ENCODE data around the gene ATP6V0A1. TPM values are rescaled to one million over a fixed set of nuclear protein-coding genes. Genes with fewer than 3 reads are reported as not detected.

Gene ATP6V0A1
- total and polyA plus RNA-seq, 2 experiments from 2014 or later: 23.9 to 42.3 TPM

- Histone ChIP-seq H2AFZ (no peak overlapping the region), H3F3A (replicated peaks; ENCODE audit: low read depth) (peaks cover 7% of the 10 kb centered on the region; the same call in 1 of the 2 replicates), H3K4me2 (no peak overlapping the region), H3K4me3 (no peak overlapping the region), H3K36me3 (ENCODE audit: insufficient read depth) (peaks cover 23% of the 10 kb centered on the region), H3K27ac (ENCODE audit: low read depth) (no peak overlapping the region), H3K79me2 (replicated peaks; ENCODE audit: insufficient read depth) (no peaks in the 10 kb centered on the region), H3K27me3 (ENCODE audit: insufficient read depth) (no peaks in the 10 kb centered on the region), H4K20me1 (replicated peaks; ENCODE audit: insufficient read depth) (no peaks in the 10 kb centered on the region; the same call in 1 of the 2 replicates), H3K4me1 (ENCODE audit: insufficient read depth) (no peaks in the 10 kb centered on the region), H3K9me2 (ENCODE audit: insufficient read depth) (no peaks in the 10 kb centered on the region)
- Mint-ChIP-seq H3K4me3 (no peak overlapping the region), H3K9me3 (no peaks in the 10 kb centered on the region), H3K4me1 (no peaks in the 10 kb centered on the region), H3K27me3 (ENCODE audit: insufficient read depth, low read depth, poor library complexity) (peaks cover 1% of the 10 kb centered on the region), H3K27ac (no peak overlapping the region), H3K36me3 (ENCODE audit: low read depth) (peaks cover 38% of the 10 kb centered on the region)
- no peak for DNase-seq (ENCODE audit: low spot score)
- ATAC-seq: no peak
- TF ChIP-seq POLR2AphosphoS5 (IDR thresholded peaks at IDR 0.05; ENCODE audit: low read depth): no peak
- TF ChIP-seq CREB1 (CRISPR knock-in tag; IDR thresholded peaks at IDR 0.05; ENCODE audit: low read depth): no peak
- TF ChIP-seq EZH2phosphoT487 (IDR thresholded peaks at IDR 0.05; ENCODE audit: unreplicated experiment): no peak
- no peak for TF ChIP-seq CTCF (conservative IDR thresholded peaks at IDR 0.05; ENCODE audit: low read depth in 2 of 2)
- TF ChIP-seq ZNF114 (CRISPR knock-in tag; IDR thresholded peaks at IDR 0.05): no peak
- TF ChIP-seq EZH2 (IDR thresholded peaks at IDR 0.05; ENCODE audit: low read depth, unreplicated experiment): no peak
- TF ChIP-seq JUNB (IDR thresholded peaks at IDR 0.05; ENCODE audit: unreplicated experiment): no peak
Observed at GRCh38 chr17:42502091-42502490, 43.4 kb downstream of the ATP6V0A1 start.

DNA sequence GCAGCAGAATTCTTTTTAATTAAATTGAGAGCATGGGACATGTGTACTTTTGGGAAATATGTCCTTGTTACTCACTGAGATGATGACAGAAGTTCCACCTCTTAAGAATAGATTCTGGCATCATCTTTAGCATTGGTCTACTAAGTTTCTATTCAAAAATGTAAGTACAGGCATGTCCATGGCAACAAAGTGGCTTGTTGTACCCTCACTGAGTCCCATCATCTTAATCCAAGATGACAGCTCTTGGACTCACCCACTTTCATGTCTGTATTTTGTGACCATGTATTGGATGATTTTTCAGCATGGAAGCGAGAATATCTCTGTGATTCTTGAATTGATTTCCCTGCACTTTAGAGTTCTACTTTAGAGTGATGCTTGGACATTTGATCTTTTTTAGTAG lies 44.2 kb downstream of the ATP6V0A1 start:
- Histone ChIP-seq H3K79me2 (replicated peaks; ENCODE audit: insufficient read depth) (no peaks in the 10 kb centered on the region), H3K4me2 (no peak overlapping the region), H3F3A (replicated peaks; ENCODE audit: low read depth) (peaks cover 7% of the 10 kb centered on the region; the same call in 1 of the 2 replicates), H2AFZ (no peak overlapping the region), H3K36me3 (ENCODE audit: insufficient read depth) (peaks cover 23% of the 10 kb centered on the region), H3K4me3 (no peak overlapping the region), H3K27me3 (ENCODE audit: insufficient read depth) (no peaks in the 10 kb centered on the region), H3K9me2 (ENCODE audit: insufficient read depth) (no peaks in the 10 kb centered on the region), H3K27ac (ENCODE audit: low read depth) (no peak overlapping the region), H3K4me1 (ENCODE audit: insufficient read depth) (no peaks in the 10 kb centered on the region), H4K20me1 (replicated peaks; ENCODE audit: insufficient read depth) (no peaks in the 10 kb centered on the region; the same call in 1 of the 2 replicates)
- peaks cover 40% of the 10 kb centered on the region for H3K36me3 Mint-ChIP-seq (ENCODE audit: low read depth)
- DNase-seq (ENCODE audit: low spot score): no peak
- H3K27ac Mint-ChIP-seq: no peak overlapping the region
- no peak for TF ChIP-seq EZH2phosphoT487 (IDR thresholded peaks at IDR 0.05; ENCODE audit: unreplicated experiment)
- TF ChIP-seq EZH2 (IDR thresholded peaks at IDR 0.05; ENCODE audit: low read depth, unreplicated experiment): no peak
- TF ChIP-seq ZNF331 (CRISPR knock-in tag; IDR thresholded peaks at IDR 0.05; ENCODE audit: low read depth): no peak
- no peak for TF ChIP-seq ZNF462 (CRISPR knock-in tag; IDR thresholded peaks at IDR 0.05)
- TF ChIP-seq CREB1 (CRISPR knock-in tag; IDR thresholded peaks at IDR 0.05; ENCODE audit: low read depth): no peak
- no peak for TF ChIP-seq NANOG (IDR thresholded peaks at IDR 0.05; ENCODE audit: borderline replicate concordance)
- TF ChIP-seq POLR2AphosphoS5 (IDR thresholded peaks at IDR 0.05; ENCODE audit: low read depth): no peak
- H3K9me3 Mint-ChIP-seq: no peaks in the 10 kb centered on the region
- no peak for ATAC-seq
- H3K4me3 Mint-ChIP-seq: no peak overlapping the region
- H3K4me1 Mint-ChIP-seq: no peaks in the 10 kb centered on the region
- peaks cover 1% of the 10 kb centered on the region for H3K27me3 Mint-ChIP-seq (ENCODE audit: insufficient read depth, low read depth, poor library complexity)

Measured in GM23338 (cell line).